Measurements from ENCODE around the gene NTF4.
"Not testable (repeated sequence)": the region's sequence is repeated elsewhere in the genome, so short reads cannot be mapped to it uniquely, and the experiment has no call there.

NTF4 gene

DNA sequence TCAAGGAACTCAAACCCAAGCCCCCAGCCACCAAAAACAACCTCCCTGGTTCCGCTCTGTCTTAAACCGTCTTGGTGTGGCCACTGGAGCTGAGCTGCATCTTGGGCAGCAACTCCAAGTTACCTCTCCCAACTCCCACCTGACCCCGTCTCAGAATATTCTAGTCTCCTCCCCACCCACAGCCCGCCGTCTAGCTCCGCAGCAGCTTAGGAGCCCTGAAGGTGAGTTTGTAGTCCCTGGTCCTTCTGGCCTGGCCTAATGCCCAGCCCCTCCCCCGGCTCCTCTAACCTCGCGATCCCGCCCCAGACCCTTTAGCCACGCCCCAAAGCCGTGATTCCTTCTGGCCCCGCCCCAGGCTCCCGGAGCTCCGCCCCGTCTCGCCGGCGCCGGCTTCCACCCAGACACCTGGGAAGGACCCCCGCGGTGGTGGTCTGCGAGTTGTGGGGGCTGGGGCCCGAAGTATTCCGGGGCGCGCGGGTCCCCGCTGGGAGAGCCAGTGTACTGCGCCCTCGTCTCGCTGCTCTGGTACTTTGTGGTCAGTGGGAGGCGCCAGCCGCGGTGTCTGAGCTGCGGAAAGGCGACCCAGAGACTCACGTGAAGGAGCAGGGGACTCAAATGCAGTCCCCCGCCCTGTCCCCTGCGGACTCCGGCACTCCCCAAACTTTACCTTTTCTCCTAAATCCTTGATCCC, 45.2 kb downstream of the NTF4 start:
- no peaks in the 10 kb centered on the region for H4K20me1 ChIP-seq (ENCODE audit: insufficient read depth, low read length)
- TF ChIP-seq, protein P1, sequence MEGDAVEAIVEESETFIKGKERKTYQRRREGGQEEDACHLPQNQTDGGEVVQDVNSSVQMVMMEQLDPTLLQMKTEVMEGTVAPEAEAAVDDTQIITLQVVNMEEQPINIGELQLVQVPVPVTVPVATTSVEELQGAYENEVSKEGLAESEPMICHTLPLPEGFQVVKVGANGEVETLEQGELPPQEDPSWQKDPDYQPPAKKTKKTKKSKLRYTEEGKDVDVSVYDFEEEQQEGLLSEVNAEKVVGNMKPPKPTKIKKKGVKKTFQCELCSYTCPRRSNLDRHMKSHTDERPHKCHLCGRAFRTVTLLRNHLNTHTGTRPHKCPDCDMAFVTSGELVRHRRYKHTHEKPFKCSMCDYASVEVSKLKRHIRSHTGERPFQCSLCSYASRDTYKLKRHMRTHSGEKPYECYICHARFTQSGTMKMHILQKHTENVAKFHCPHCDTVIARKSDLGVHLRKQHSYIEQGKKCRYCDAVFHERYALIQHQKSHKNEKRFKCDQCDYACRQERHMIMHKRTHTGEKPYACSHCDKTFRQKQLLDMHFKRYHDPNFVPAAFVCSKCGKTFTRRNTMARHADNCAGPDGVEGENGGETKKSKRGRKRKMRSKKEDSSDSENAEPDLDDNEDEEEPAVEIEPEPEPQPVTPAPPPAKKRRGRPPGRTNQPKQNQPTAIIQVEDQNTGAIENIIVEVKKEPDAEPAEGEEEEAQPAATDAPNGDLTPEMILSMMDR (IDR thresholded peaks at IDR 0.05; ENCODE audit: low read length): peak; percentile 13; the same call in 1 of the 2 replicates
- TF ChIP-seq EZH2 (optimal IDR thresholded peaks at IDR 0.05; ENCODE audit: low read depth, low read length): no peak
- H3K9me2 ChIP-seq (replicated peaks; ENCODE audit: insufficient read depth, low read length): no peaks in the 10 kb centered on the region
- H3F3A ChIP-seq (ENCODE audit: insufficient read depth, low read length): no peaks in the 10 kb centered on the region
- no peak overlapping the region for H3K27ac ChIP-seq (ENCODE audit: low read length)
- peak overlapping the region; percentile 94; the same call in 1 of the 2 replicates for H3K4me2 ChIP-seq (ENCODE audit: low read depth, low read length)
- no peaks in the 10 kb centered on the region for H3K4me1 ChIP-seq (ENCODE audit: low read length)
- H3K36me3 ChIP-seq (replicated peaks; ENCODE audit: insufficient read depth, low read length): no peaks in the 10 kb centered on the region
- H2AFZ ChIP-seq (ENCODE audit: low read length): no peak overlapping the region
- no peak for DNase-seq
- no peaks in the 10 kb centered on the region for H3K9me3 ChIP-seq (replicated peaks; ENCODE audit: insufficient read depth, low read length)
- peaks cover 34% of the 10 kb centered on the region for H3K27me3 ChIP-seq (replicated peaks; ENCODE audit: insufficient read depth, low read length)
- H3K79me2 ChIP-seq (ENCODE audit: low read length): no peaks in the 10 kb centered on the region
- no peak overlapping the region for H3K4me3 ChIP-seq (ENCODE audit: low read length)
- H3K9ac ChIP-seq (ENCODE audit: low read length): no peak overlapping the region

DNA sequence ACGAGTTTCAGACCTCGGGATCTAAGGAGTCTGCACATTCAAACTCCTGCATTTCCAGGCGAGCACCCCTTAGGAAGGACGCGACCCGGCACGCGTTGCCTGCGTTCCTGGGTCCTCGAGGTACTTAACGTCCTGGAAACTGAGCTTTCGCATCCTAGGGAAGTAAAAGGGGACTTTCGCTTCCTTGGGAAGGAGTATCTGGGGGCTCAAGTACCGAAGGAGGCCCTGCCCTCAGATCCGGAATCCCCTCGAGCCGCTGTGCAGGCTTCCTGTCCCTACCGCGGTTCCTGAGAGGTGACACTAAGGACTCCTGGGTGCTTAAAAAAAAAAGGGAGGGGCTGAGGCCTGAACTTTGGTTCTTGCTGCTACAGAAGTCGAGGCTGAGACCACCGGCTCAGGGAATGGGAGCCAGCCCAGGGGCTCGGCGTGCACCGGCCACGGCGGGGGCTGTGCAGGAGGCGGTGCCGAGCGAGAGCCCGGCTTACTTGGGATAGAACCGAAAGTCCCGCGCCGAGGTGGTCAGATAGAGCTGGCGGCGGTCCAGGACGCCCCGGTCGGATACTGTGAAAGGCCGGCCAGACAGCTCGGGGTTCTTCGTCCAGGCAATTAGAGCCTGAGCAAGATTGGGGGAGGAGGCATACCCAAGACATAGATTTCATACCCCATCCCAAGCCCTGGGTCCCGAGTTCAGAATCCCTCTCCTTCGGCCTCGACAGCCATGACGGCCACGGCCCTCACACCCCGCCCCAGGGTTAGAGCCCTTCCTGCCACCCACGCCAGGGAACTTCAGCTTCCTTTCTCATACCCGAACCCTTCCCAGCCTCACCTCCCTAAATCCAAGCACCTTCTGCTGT, 46.0 kb downstream of the NTF4 start:
- peaks cover 34% of the 10 kb centered on the region for H3K27me3 ChIP-seq (replicated peaks; ENCODE audit: insufficient read depth, low read length)
- H4K20me1 ChIP-seq (ENCODE audit: insufficient read depth, low read length); H3K36me3 ChIP-seq (replicated peaks; ENCODE audit: insufficient read depth, low read length); H3F3A ChIP-seq (ENCODE audit: insufficient read depth, low read length); H3K4me1 ChIP-seq (ENCODE audit: low read length); DNase-seq; H3K9me2 ChIP-seq (replicated peaks; ENCODE audit: insufficient read depth, low read length); H3K9me3 ChIP-seq (replicated peaks; ENCODE audit: insufficient read depth, low read length); H3K79me2 ChIP-seq (ENCODE audit: low read length); H3K27ac ChIP-seq (ENCODE audit: low read length): not testable (repeated sequence)
- H2AFZ ChIP-seq (ENCODE audit: low read length): 0 out of 2 replicates have a peak overlapping the region, but pooled peaks have one; percentile 20
- H3K4me3 ChIP-seq (ENCODE audit: low read length): peak overlapping the region; percentile 56
- peak overlapping the region; percentile 25; the same call in 1 of the 2 replicates for H3K9ac ChIP-seq (ENCODE audit: low read length)
- H3K4me2 ChIP-seq (ENCODE audit: low read depth, low read length): peak overlapping the region; percentile 94

DNA sequence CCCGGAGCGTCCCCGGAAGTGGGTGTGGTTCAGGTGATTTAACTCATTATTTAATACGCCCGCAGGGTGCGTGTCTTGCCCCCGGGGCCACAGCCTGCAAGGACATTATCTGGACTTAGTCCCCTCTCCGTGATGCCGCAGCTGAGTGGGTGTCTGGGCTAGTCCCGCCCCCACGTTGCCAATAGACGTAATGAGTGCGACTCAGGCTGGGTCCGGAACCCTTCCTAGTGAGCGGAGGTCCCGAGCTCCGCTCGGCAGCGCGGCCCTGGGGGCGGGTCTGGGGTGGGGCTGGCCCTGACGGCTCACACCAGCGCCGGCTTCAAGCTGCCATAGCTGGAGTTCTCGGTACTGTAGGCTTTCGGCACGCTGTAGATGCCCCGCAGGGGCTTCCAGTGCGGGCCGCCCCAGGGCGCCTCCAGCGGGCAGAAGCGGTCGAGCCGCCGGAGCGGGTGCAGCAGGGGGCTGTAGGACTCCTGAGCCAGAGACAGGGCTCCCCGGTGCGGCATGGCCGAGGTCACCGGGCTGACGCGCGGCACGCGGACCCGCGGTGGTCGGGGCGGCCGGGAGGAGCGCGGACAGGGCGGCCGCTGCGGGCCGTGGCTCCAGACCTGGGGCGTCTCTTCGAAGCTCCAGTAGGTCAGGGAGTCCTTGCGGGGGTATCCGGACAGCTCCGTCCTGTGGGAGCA, 46.8 kb downstream of the NTF4 start:
- Histone ChIP-seq H3K9me2 (replicated peaks; ENCODE audit: insufficient read depth, low read length) (no peaks in the 10 kb centered on the region), H3K27ac (ENCODE audit: low read length) (no peak overlapping the region), H3K4me3 (ENCODE audit: low read length) (peak overlapping the region; percentile 56), H3K9ac (ENCODE audit: low read length) (no peak overlapping the region; the same call in 1 of the 2 replicates), H3K9me3 (replicated peaks; ENCODE audit: insufficient read depth, low read length) (no peaks in the 10 kb centered on the region), H3F3A (ENCODE audit: insufficient read depth, low read length) (no peaks in the 10 kb centered on the region), H3K4me2 (ENCODE audit: low read depth, low read length) (peak overlapping the region; percentile 94), H3K27me3 (replicated peaks; ENCODE audit: insufficient read depth, low read length) (peaks cover 34% of the 10 kb centered on the region), H3K36me3 (replicated peaks; ENCODE audit: insufficient read depth, low read length) (no peaks in the 10 kb centered on the region), H2AFZ (ENCODE audit: low read length) (0 out of 2 replicates have a peak overlapping the region, but pooled peaks have one; percentile 11), H3K79me2 (ENCODE audit: low read length) (no peaks in the 10 kb centered on the region), H4K20me1 (ENCODE audit: insufficient read depth, low read length) (no peaks in the 10 kb centered on the region), H3K4me1 (ENCODE audit: low read length) (no peaks in the 10 kb centered on the region)
- TF ChIP-seq EZH2 (optimal IDR thresholded peaks at IDR 0.05; ENCODE audit: low read depth, low read length) (no peak), EZH2phosphoT487 (IDR thresholded peaks at IDR 0.05; ENCODE audit: low read length) (no peak)
- TF ChIP-seq, protein P1 (IDR thresholded peaks at IDR 0.05; ENCODE audit: low read length): peak; percentile 56
- DNase-seq: peak; percentile 54

All from MM.1S (cell line).